Measurements from ENCODE around the gene SLC25A42. TPM values are rescaled to one million over a fixed set of nuclear protein-coding genes. Genes with fewer than 3 reads are reported as not detected.

SLC25A42 gene
- total and polyA plus RNA-seq, 3 experiments from 2014 or later, result 10.4 to 19.3 (median 11.3) TPM

- H3K27ac ChIP-seq (ENCODE audit: low read depth, low read length), result peak within 1 kb of the TSS; percentile 83
- Mint-ChIP-seq H3K4me3 (peak within 1 kb of the TSS; percentile 86 to 98 (median 98)), H3K9me3 (no peaks in the 10 kb centered on the region), H3K27ac (peak within 1 kb of the TSS; percentile 71 to 99 (median 97)), H3K4me1 (peaks cover 27 to 38% (median 29%) of the 10 kb centered on the region in 3 donors), H3K27me3 (no peaks in the 10 kb centered on the region), H3K36me3 (peaks cover 0 to 2% (median 0%) of the 10 kb centered on the region in 3 donors)
- no peaks in the 10 kb centered on the region for H3K9me3 ChIP-seq (ENCODE audit: low read length)
- no peaks in the 10 kb centered on the region for H3K27me3 ChIP-seq (ENCODE audit: insufficient read depth, low read length, poor library complexity, severe bottlenecking)
- ChIA-PET CTCF (interaction anchor here (1.0 to 1.3 kb wide), 3 partner anchors 10 to 87 kb away, joined by 4 to 5 read pairs (median 4); no protein-coding TSS in a partner anchor), POLR2A (no interaction called here)
- peaks cover 22% of the 10 kb centered on the region for H3K4me1 ChIP-seq (ENCODE audit: insufficient read depth, low read length)
- H3K36me3 ChIP-seq (ENCODE audit: insufficient read depth, low read length), result no peaks in the 10 kb centered on the region
- H3K4me3 ChIP-seq (ENCODE audit: low read length), result peak within 1 kb of the TSS; percentile 94
- DNase-seq, result peak; percentile 90 to 97 (median 93)
Measured at GRCh38 chr19:19138109-19138981, 74.6 kb downstream of the SLC25A42 start, which contains the start of gene TMEM161A. Gene TMEM161A, minus strand, starts transcription at chr19:19138478. Its CDS starts 50 bp downstream, at chr19:19138428.

GRCh38 chr19:19139876-19140229 is 76.1 kb downstream of the SLC25A42 start:
- no peaks in the 10 kb centered on the region for H3K27me3 Mint-ChIP-seq
- no peaks in the 10 kb centered on the region for H3K9me3 Mint-ChIP-seq
- Histone ChIP-seq H3K9me3 (ENCODE audit: low read length) (no peaks in the 10 kb centered on the region), H3K4me1 (ENCODE audit: insufficient read depth, low read length) (peaks cover 20% of the 10 kb centered on the region), H3K27me3 (ENCODE audit: insufficient read depth, low read length, poor library complexity, severe bottlenecking) (no peaks in the 10 kb centered on the region), H3K27ac (ENCODE audit: low read depth, low read length) (no peak overlapping the region), H3K36me3 (ENCODE audit: insufficient read depth, low read length) (no peaks in the 10 kb centered on the region), H3K4me3 (ENCODE audit: low read length) (no peak overlapping the region)
- ChIA-PET POLR2A (no interaction called here), CTCF (interaction anchor here (0.9 to 1.8 kb wide), 6 partner anchors 13 to 92 kb away, joined by 3 to 9 read pairs (median 4); no protein-coding TSS in a partner anchor)
- H3K27ac Mint-ChIP-seq, result peak overlapping the region in 2 of 8 donors; percentile 71 to 78
- H3K4me3 Mint-ChIP-seq, result peak overlapping the region in 2 of 7 donors; percentile 40 to 85
- no peak for DNase-seq
- peaks cover 0 to 2% (median 0%) of the 10 kb centered on the region in 3 donors for H3K36me3 Mint-ChIP-seq
- H3K4me1 Mint-ChIP-seq, result peaks cover 25 to 36% (median 29%) of the 10 kb centered on the region in 3 donors

GRCh38 chr19:19140476-19140875 is 76.7 kb downstream of the SLC25A42 start:
- ChIA-PET CTCF (interaction anchor here (0.6 to 1.8 kb wide), 6 partner anchors 13 to 267 kb away, joined by 3 to 9 read pairs (median 4); no protein-coding TSS in a partner anchor), POLR2A (interaction anchor here (0.5 kb wide), 1 partner anchor 19 kb away, joined by 3 read pairs; no protein-coding TSS in a partner anchor)
- no peak overlapping the region for H3K4me3 ChIP-seq (ENCODE audit: low read length)
- Mint-ChIP-seq H3K27me3 (no peaks in the 10 kb centered on the region), H3K9me3 (no peaks in the 10 kb centered on the region), H3K4me1 (peaks cover 22 to 31% (median 29%) of the 10 kb centered on the region in 3 donors), H3K27ac (no peak overlapping the region), H3K36me3 (peaks cover 0 to 2% (median 0%) of the 10 kb centered on the region in 3 donors), H3K4me3 (no peak overlapping the region)
- no peak overlapping the region for H3K27ac ChIP-seq (ENCODE audit: low read depth, low read length)
- H3K4me1 ChIP-seq (ENCODE audit: insufficient read depth, low read length), result peaks cover 17% of the 10 kb centered on the region
- no peaks in the 10 kb centered on the region for H3K27me3 ChIP-seq (ENCODE audit: insufficient read depth, low read length, poor library complexity, severe bottlenecking)
- H3K36me3 ChIP-seq (ENCODE audit: insufficient read depth, low read length), result no peaks in the 10 kb centered on the region
- DNase-seq, result no peak
- H3K9me3 ChIP-seq (ENCODE audit: low read length), result no peaks in the 10 kb centered on the region

GRCh38 chr19:19142347-19142746 is 78.6 kb downstream of the SLC25A42 start:
- Histone ChIP-seq H3K27ac (ENCODE audit: low read depth, low read length) (no peak overlapping the region), H3K36me3 (ENCODE audit: insufficient read depth, low read length) (no peaks in the 10 kb centered on the region), H3K4me1 (ENCODE audit: insufficient read depth, low read length) (peaks cover 15% of the 10 kb centered on the region), H3K9me3 (ENCODE audit: low read length) (no peaks in the 10 kb centered on the region), H3K27me3 (ENCODE audit: insufficient read depth, low read length, poor library complexity, severe bottlenecking) (no peaks in the 10 kb centered on the region), H3K4me3 (ENCODE audit: low read length) (no peak overlapping the region)
- H3K9me3 Mint-ChIP-seq, result no peaks in the 10 kb centered on the region
- H3K27me3 Mint-ChIP-seq, result no peaks in the 10 kb centered on the region
- H3K36me3 Mint-ChIP-seq, result peaks cover 0 to 6% (median 0%) of the 10 kb centered on the region in 3 donors
- POLR2A ChIA-PET, result no interaction called here
- H3K4me1 Mint-ChIP-seq, result peaks cover 18 to 24% (median 23%) of the 10 kb centered on the region in 3 donors
- no peak overlapping the region for H3K4me3 Mint-ChIP-seq
- CTCF ChIA-PET, result interaction anchor here (1.4 kb wide), 1 partner anchor 83 kb away, joined by 3 read pairs; no protein-coding TSS in a partner anchor
- no peak for DNase-seq
- no peak overlapping the region for H3K27ac Mint-ChIP-seq

GRCh38 chr19:19145281-19145680 is 81.5 kb downstream of the SLC25A42 start:
- H3K4me3 Mint-ChIP-seq, result no peak overlapping the region
- Histone ChIP-seq H3K27ac (ENCODE audit: low read depth, low read length) (no peak overlapping the region), H3K36me3 (ENCODE audit: insufficient read depth, low read length) (no peaks in the 10 kb centered on the region), H3K27me3 (ENCODE audit: insufficient read depth, low read length, poor library complexity, severe bottlenecking) (no peaks in the 10 kb centered on the region), H3K4me3 (ENCODE audit: low read length) (no peak overlapping the region), H3K4me1 (ENCODE audit: insufficient read depth, low read length) (no peaks in the 10 kb centered on the region), H3K9me3 (ENCODE audit: low read length) (no peaks in the 10 kb centered on the region)
- peaks cover 0 to 25% (median 0%) of the 10 kb centered on the region in 3 donors for H3K36me3 Mint-ChIP-seq
- CTCF ChIA-PET, result interaction anchor here (0.6 to 2.6 kb wide), 8 partner anchors 10 to 92 kb away, joined by 3 to 13 read pairs (median 5); no protein-coding TSS in a partner anchor
- POLR2A ChIA-PET, result no interaction called here
- H3K27me3 Mint-ChIP-seq, result no peaks in the 10 kb centered on the region
- DNase-seq, result no peak
- no peaks in the 10 kb centered on the region for H3K4me1 Mint-ChIP-seq
- no peaks in the 10 kb centered on the region for H3K9me3 Mint-ChIP-seq
- no peak overlapping the region for H3K27ac Mint-ChIP-seq

- Mint-ChIP-seq H3K27ac (no peak overlapping the region), H3K36me3 (peaks cover 0 to 25% (median 0%) of the 10 kb centered on the region in 3 donors), H3K4me1 (no peaks in the 10 kb centered on the region), H3K9me3 (no peaks in the 10 kb centered on the region), H3K27me3 (no peaks in the 10 kb centered on the region), H3K4me3 (no peak overlapping the region)
- Histone ChIP-seq H3K4me1 (ENCODE audit: insufficient read depth, low read length) (no peaks in the 10 kb centered on the region), H3K36me3 (ENCODE audit: insufficient read depth, low read length) (no peaks in the 10 kb centered on the region), H3K9me3 (ENCODE audit: low read length) (no peaks in the 10 kb centered on the region), H3K4me3 (ENCODE audit: low read length) (no peak overlapping the region), H3K27me3 (ENCODE audit: insufficient read depth, low read length, poor library complexity, severe bottlenecking) (no peaks in the 10 kb centered on the region), H3K27ac (ENCODE audit: low read depth, low read length) (no peak overlapping the region)
- peak; percentile 73 to 87 (median 79) for DNase-seq
- CTCF ChIA-PET, result interaction anchor here (0.6 to 2.6 kb wide), 10 partner anchors 10 to 93 kb away, joined by 3 to 13 read pairs (median 4); no protein-coding TSS in a partner anchor
- POLR2A ChIA-PET, result interaction anchor here (1.1 kb wide), 1 partner anchor 106 kb away, joined by 3 read pairs; no protein-coding TSS in a partner anchor
Measured at GRCh38 chr19:19145684-19146608, 82.2 kb downstream of the SLC25A42 start.

GRCh38 chr19:19146865-19147264 is 83.1 kb downstream of the SLC25A42 start:
- H3K27me3 ChIP-seq (ENCODE audit: insufficient read depth, low read length, poor library complexity, severe bottlenecking), result no peaks in the 10 kb centered on the region
- H3K27me3 Mint-ChIP-seq, result no peaks in the 10 kb centered on the region
- H3K36me3 ChIP-seq (ENCODE audit: insufficient read depth, low read length), result no peaks in the 10 kb centered on the region
- no peak for DNase-seq
- H3K9me3 ChIP-seq (ENCODE audit: low read length), result no peaks in the 10 kb centered on the region
- no peak overlapping the region for H3K4me3 ChIP-seq (ENCODE audit: low read length)
- ChIA-PET CTCF (interaction anchor here (1.4 to 2.6 kb wide), 4 partner anchors 10 to 92 kb away, joined by 5 to 13 read pairs (median 5); no protein-coding TSS in a partner anchor), POLR2A (interaction anchor here (1.1 kb wide), 1 partner anchor 107 kb away, joined by 3 read pairs; no protein-coding TSS in a partner anchor)
- H3K27ac Mint-ChIP-seq, result no peak overlapping the region
- no peaks in the 10 kb centered on the region for H3K9me3 Mint-ChIP-seq
- no peak overlapping the region for H3K27ac ChIP-seq (ENCODE audit: low read depth, low read length)
- no peak overlapping the region for H3K4me3 Mint-ChIP-seq
- H3K36me3 Mint-ChIP-seq, result peaks cover 0 to 25% (median 0%) of the 10 kb centered on the region in 3 donors
- H3K4me1 ChIP-seq (ENCODE audit: insufficient read depth, low read length), result no peaks in the 10 kb centered on the region
- H3K4me1 Mint-ChIP-seq, result no peaks in the 10 kb centered on the region
